Colonic mucosa (tissue), 4 donors: ENCODE measurements around the gene MECP2. TPM values are rescaled to one million over a fixed set of nuclear protein-coding genes. Genes with fewer than 3 reads are reported as not detected.

Experiments used
- DNase-seq: peaks from one replicate; pipeline ENCODE4 v3.0.0-alpha.2; 2020
- H3K27ac ChIP-seq: fragments of 200-600 bp; one replicate; pipeline ENCODE4 v1.8.0; 2021
- H3K27me3 ChIP-seq: fragments of 200-600 bp; one replicate; pipeline ENCODE4 v1.8.0; 2021
- H3K36me3 ChIP-seq: fragments of 200-600 bp; one replicate; pipeline ENCODE4 v1.8.0; 2021
- H3K4me1 ChIP-seq: fragments of 200-600 bp; one replicate; pipeline ENCODE4 v1.8.0; 2021; ENCODE audit warnings: mild to moderate bottlenecking
- H3K4me3 ChIP-seq: fragments of 200-600 bp; one replicate; pipeline ENCODE4 v1.8.0; 2021
- H3K9ac ChIP-seq, 2 donors: one replicate each; pipeline ENCODE4 v1.7.0; 2013; ENCODE audit warnings: control low read depth in 2 of 2, low read depth in 2 of 2, low read length in 2 of 2
- H3K9me3 ChIP-seq: fragments of 200-600 bp; one replicate; pipeline ENCODE4 v1.8.0; 2021
- intact Hi-C: fragments of 100-400 bp; cut with DNase I; formaldehyde crosslinking; loops from one replicate; pipeline ENCODE4 v1.14.1; 2022
- total RNA-seq, 2 donors: library from RNA; stranded (reverse); fragmentation: NEBNext Ultra II Directional in 1 of 2; extraction: Animal tissue kit (Norgen Biotek cat#: 25700) in 1 of 2; gene quantifications; one replicate each; pipeline ENCODE4 v1.2.1, GENCODE V29; 2021
- TF ChIP-seq, protein P1 (sequence below): fragments of 200-600 bp; IDR thresholded peaks from one replicate; pipeline ENCODE4 v1.8.0; 2022; ENCODE audit warnings: antibody characterized with exemption, mild to moderate bottlenecking
- donor health status: healthy.
- donor health status: DM: no; HTN: no; CAD: no.
- donor health status: DM: no; HTN: no; CAD: no.

Gene MECP2
- total RNA-seq, 2 donors from 2014 or later, result 28.3 to 29.7 TPM

DNA sequence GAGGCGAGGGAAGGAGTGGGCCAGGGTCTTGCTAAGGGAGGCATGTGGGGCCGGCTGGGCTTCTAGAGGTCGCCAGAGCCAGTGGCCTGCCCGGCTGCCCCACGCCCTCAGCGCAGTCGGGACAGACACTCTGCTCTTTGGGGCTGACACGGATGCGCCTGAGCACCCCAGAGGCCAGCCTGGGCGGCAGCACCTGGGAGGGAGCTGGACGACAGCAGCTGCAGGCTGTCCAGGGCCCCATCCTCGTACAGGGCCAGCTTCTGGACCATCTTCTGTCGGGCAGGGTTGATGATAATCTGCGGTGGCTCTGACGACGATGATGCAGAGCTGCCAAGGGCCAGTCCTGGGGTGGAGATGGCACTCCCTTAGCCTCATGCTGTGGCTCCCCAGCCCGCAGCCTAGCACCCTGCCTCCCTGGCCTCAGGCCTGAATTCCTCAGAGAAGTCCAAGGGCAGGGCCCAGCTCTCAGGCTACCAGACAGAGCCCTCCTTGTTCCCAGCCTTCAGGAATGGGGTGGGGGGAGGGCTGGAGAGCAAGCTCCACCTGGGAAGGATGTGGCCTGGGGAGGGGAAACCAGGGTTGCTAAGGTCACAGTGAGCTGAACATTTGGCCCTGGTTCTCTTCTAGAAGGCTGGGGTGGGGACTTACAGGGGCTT, 85.1 kb downstream of the MECP2 start:
- DNase-seq, result no peak
- H3K36me3 ChIP-seq, result no peaks in the 10 kb centered on the region
- no peaks in the 10 kb centered on the region for H3K4me1 ChIP-seq
- no peak overlapping the region for H3K27ac ChIP-seq
- H3K4me3 ChIP-seq, result no peak overlapping the region
- peaks cover 5% of the 10 kb centered on the region for H3K27me3 ChIP-seq
- no peaks in the 10 kb centered on the region for H3K9me3 ChIP-seq
- H3K9ac ChIP-seq, result no peak overlapping the region
- TF ChIP-seq, protein P1, sequence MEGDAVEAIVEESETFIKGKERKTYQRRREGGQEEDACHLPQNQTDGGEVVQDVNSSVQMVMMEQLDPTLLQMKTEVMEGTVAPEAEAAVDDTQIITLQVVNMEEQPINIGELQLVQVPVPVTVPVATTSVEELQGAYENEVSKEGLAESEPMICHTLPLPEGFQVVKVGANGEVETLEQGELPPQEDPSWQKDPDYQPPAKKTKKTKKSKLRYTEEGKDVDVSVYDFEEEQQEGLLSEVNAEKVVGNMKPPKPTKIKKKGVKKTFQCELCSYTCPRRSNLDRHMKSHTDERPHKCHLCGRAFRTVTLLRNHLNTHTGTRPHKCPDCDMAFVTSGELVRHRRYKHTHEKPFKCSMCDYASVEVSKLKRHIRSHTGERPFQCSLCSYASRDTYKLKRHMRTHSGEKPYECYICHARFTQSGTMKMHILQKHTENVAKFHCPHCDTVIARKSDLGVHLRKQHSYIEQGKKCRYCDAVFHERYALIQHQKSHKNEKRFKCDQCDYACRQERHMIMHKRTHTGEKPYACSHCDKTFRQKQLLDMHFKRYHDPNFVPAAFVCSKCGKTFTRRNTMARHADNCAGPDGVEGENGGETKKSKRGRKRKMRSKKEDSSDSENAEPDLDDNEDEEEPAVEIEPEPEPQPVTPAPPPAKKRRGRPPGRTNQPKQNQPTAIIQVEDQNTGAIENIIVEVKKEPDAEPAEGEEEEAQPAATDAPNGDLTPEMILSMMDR, result no peak
- intact Hi-C loops, result no loop called here

DNA sequence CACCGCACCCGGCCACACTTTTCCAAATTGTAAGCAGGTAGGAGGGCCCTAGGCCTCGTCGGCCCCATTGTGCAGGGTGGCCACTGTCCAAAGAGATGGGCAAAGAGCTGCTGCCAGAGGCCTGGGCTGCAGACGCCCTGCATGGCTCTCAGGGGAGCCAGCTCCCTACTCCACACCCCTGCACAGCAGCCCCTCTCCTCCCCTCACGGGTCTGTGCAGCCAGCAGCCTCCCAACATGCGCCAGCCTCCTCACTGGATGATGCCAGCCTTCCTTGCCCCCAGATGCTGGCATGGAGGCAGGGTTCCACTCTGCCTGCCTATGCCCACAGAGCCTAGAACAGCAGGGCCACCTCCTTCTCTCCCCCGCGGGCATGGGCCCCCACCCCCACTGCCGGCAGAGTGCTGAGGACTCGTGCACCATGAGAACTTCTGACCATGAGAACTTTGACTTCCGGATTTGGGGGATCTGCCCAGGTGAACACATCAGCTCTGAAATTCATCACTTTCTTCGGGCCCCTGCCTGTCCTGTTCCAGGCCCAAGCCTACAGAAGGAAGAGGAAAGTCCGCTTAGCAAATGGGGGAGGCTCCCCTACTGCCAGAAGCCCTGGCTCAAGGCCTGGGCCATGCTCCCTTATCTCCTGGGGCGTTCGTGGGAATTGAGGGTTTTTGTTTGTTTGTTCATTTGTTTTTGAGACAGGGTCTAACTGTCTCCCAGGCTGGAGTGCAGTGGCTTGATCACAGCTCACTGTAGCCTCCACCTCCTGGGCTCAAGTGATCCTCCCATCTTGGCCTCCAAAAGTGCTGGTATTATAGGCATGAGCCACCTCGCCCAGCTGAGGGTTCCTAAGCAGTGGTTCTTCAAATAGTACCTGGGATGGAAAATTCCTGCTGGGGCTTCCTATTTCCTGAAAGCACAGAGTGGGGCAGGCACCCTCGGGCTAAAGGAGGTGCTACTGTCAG, 85.9 kb downstream of the MECP2 start:
- TF ChIP-seq, protein P1, result no peak
- intact Hi-C loops, result no loop called here
- Histone ChIP-seq H3K4me1 (no peaks in the 10 kb centered on the region), H3K9ac (no peak overlapping the region), H3K4me3 (no peak overlapping the region), H3K27ac (no peak overlapping the region), H3K9me3 (no peaks in the 10 kb centered on the region), H3K36me3 (no peaks in the 10 kb centered on the region), H3K27me3 (peaks cover 5% of the 10 kb centered on the region)
- no peak for DNase-seq

GRCh38 chrX:154010330-154011087, 87.0 kb downstream of the MECP2 start:
- no peaks in the 10 kb centered on the region for H3K4me1 ChIP-seq
- DNase-seq, result no peak
- H3K36me3 ChIP-seq, result no peaks in the 10 kb centered on the region
- intact Hi-C loops, result no loop called here
- no peak overlapping the region for H3K9ac ChIP-seq
- H3K4me3 ChIP-seq, result no peak overlapping the region
- TF ChIP-seq, protein P1, result no peak
- H3K9me3 ChIP-seq, result no peaks in the 10 kb centered on the region
- peaks cover 5% of the 10 kb centered on the region for H3K27me3 ChIP-seq
- no peak overlapping the region for H3K27ac ChIP-seq

- H3K9ac ChIP-seq, result no peak overlapping the region
- DNase-seq, result no peak
- H3K9me3 ChIP-seq, result no peaks in the 10 kb centered on the region
- intact Hi-C loops, result no loop called here
- H3K27me3 ChIP-seq, result peaks cover 5% of the 10 kb centered on the region
- TF ChIP-seq, protein P1, result no peak
- no peaks in the 10 kb centered on the region for H3K4me1 ChIP-seq
- no peak overlapping the region for H3K27ac ChIP-seq
- H3K36me3 ChIP-seq, result no peaks in the 10 kb centered on the region
- H3K4me3 ChIP-seq, result no peak overlapping the region
Measured at GRCh38 chrX:154008521-154008920, 89.0 kb downstream of the MECP2 start.

DNA sequence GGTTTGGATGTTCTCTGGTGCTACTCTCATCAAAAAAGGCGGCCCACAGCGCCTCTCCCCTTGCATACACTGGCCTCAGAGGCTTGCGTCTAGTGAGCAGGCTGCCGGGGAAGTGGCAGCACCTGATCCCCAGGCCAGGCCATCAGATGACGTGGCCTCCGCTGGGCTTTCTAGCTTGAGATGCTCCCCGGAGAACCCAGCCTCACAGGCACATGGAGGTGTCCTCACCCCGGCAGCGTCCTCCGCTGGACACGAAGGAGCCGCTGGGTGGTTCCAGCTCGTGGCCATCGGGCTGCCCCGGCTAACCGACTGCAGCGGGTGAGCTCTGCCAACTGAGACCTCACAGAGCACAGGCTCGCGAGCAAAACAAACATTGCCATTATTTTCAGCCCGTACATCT, 90.6 kb downstream of the MECP2 start:
- Histone ChIP-seq H3K36me3 (no peaks in the 10 kb centered on the region), H3K4me1 (no peaks in the 10 kb centered on the region), H3K4me3 (no peak overlapping the region), H3K9ac (no peak overlapping the region), H3K27ac (no peak overlapping the region), H3K27me3 (peaks cover 5% of the 10 kb centered on the region), H3K9me3 (no peaks in the 10 kb centered on the region)
- TF ChIP-seq, protein P1, result no peak
- DNase-seq, result no peak
- intact Hi-C loops, result no loop called here
